HCT116 (cell line): ENCODE results near the gene VAV2. TPM values are rescaled to one million over a fixed set of nuclear protein-coding genes. Genes with fewer than 3 reads are reported as not detected.

Experiments
- ATAC-seq: fragments of 200-7000 bp; cut with Tn5 transposase; 2 replicates; pipeline ENCODE4 v1.9.1; 2020; ENCODE audit warnings: mild to moderate bottlenecking, moderate library complexity
- BruUV-seq: library from RNA; stranded (reverse); fragments of 400-500 nt; replicated peaks from 2 replicates; lab custom pipeline; 2021; lab: Mats Ljungman, UMichigan
- CTCF ChIA-PET: fragments of 300-600 bp; sonication (Branson Sonifier 250); formaldehyde crosslinking; loops from one replicate; lab custom pipeline; 2021; ENCODE audit warnings: antibody characterized with exemption; lab: Charles Lee
- POLR2A ChIA-PET: fragments of 300-600, 350-600 bp; sonication (Branson Sonifier 250); formaldehyde crosslinking; loops from one replicate; lab custom pipeline; 2021; ENCODE audit warnings: antibody characterized with exemption; lab: Charles Lee
- RAD21 ChIA-PET, 2 experiments: fragments of 300-600 bp; sonication (Branson Sonifier 250); formaldehyde crosslinking; loops; one replicate each; lab custom pipeline; 2023; ENCODE audit warnings: low total read pairs in 2 of 2; ENCODE audit not compliant: uncharacterized antibody in 2 of 2, unreplicated experiment in 2 of 2, low non-redundant PET in 1 of 2; lab: Charles Lee
- DNase-seq: peaks from one replicate; pipeline ENCODE4 v3.0.0-alpha.2; 2010; ENCODE audit warnings: low read depth, low spot score
- H2AFZ ChIP-seq: fragments of 200-600 bp; shearing (Covaris generic), sonication (generic); 2 replicates; pipeline ENCODE4 v1.6.1; 2017; ENCODE audit warnings: low read depth, mixed run types, mixed read lengths, antibody characterized with exemption, low read length; ENCODE audit not compliant: poor library complexity, severe bottlenecking
- H3K27ac ChIP-seq: 2 replicates; pipeline ENCODE4 v1.5.1; 2012; ENCODE audit warnings: low read depth, low read length
- H3K27me3 ChIP-seq: fragments of 200-600 bp; sonication (generic); 2 replicates; pipeline ENCODE4 v1.6.1; 2016; ENCODE audit warnings: mixed run types, low read length, mixed read lengths; ENCODE audit not compliant: insufficient read depth
- H3K36me3 ChIP-seq, 2 experiments: fragments of 200-500 bp in 1 of 2; fragments of 200-600 bp in 1 of 2; sonication (Bioruptor generic) in 1 of 2; sonication (generic) in 1 of 2; 2 replicates each; pipeline versions ENCODE4 v1.5.1 to v1.6.1; 2014 to 2016; ENCODE audit warnings: low read length in 2 of 2, inconsistent platforms in 1 of 2, mixed read lengths in 1 of 2, mixed run types in 1 of 2; ENCODE audit not compliant: insufficient read depth in 2 of 2, control insufficient read depth in 1 of 2
- H3K4me1 ChIP-seq, 2 experiments: fragments of 200-600 bp in 1 of 2; sonication (generic) in 1 of 2; 2 replicates each; pipeline versions ENCODE4 v1.5.1 to v1.6.1; 2012 to 2017; ENCODE audit warnings: low read length in 2 of 2, inconsistent platforms in 1 of 2, mild to moderate bottlenecking in 1 of 2, mixed read lengths in 1 of 2, mixed run types in 1 of 2, moderate library complexity in 1 of 2; ENCODE audit not compliant: insufficient read depth in 2 of 2, control insufficient read depth in 1 of 2
- H3K4me2 ChIP-seq: fragments of 200-600 bp; sonication (generic); 2 replicates; pipeline ENCODE4 v1.6.1; 2017; ENCODE audit warnings: mixed run types, low read length, mixed read lengths
- H3K4me3 ChIP-seq, 2 experiments: fragments of 200-600 bp in 1 of 2; sonication (generic) in 1 of 2; replicated peaks in 1 of 2; 2 replicates each; pipeline ENCODE4 v1.5.1; 2011 to 2016; ENCODE audit warnings: low read length in 2 of 2, control low read depth in 1 of 2, low read depth in 1 of 2, mild to moderate bottlenecking in 1 of 2, mixed read lengths in 1 of 2, mixed run types in 1 of 2
- H3K79me2 ChIP-seq: fragments of 200-600 bp; sonication (generic); 2 replicates; pipeline ENCODE4 v1.6.1; 2017; ENCODE audit warnings: mild to moderate bottlenecking, mixed run types, low read length, moderate library complexity, mixed read lengths; ENCODE audit not compliant: insufficient read depth
- H3K9ac ChIP-seq: fragments of 200-600 bp; sonication (generic); 2 replicates; pipeline ENCODE4 v1.6.1; 2016; ENCODE audit warnings: low read length, mixed read lengths
- H3K9me2 ChIP-seq: fragments of 200-600 bp; sonication (generic), shearing (Covaris generic); 2 replicates; pipeline ENCODE4 v1.6.1; 2017; ENCODE audit warnings: mixed run types, mild to moderate bottlenecking, moderate library complexity; ENCODE audit not compliant: insufficient read depth
- H3K9me3 ChIP-seq, 2 experiments: fragments of 200-500 bp in 1 of 2; fragments of 200-600 bp in 1 of 2; sonication (Bioruptor generic) in 1 of 2; sonication (generic) in 1 of 2; 2 replicates each; pipeline ENCODE4 v1.6.1; 2014 to 2017; ENCODE audit warnings: low read length in 2 of 2, mixed read lengths in 2 of 2, inconsistent platforms in 1 of 2, low read depth in 1 of 2, mild to moderate bottlenecking in 1 of 2, mixed run types in 1 of 2, moderate library complexity in 1 of 2; ENCODE audit not compliant: control insufficient read depth in 1 of 2, insufficient read depth in 1 of 2
- H4K20me1 ChIP-seq: fragments of 200-600 bp; sonication (generic), shearing (Covaris generic); 2 replicates; pipeline ENCODE4 v1.6.1; 2017; ENCODE audit warnings: mixed run types, mild to moderate bottlenecking, moderate library complexity; ENCODE audit not compliant: insufficient read depth
- CBX3 ChIP-seq: IDR thresholded peaks from 2 replicates; pipeline ENCODE4 v1.6.1; 2012; ENCODE audit warnings: low read depth
- EGR1 ChIP-seq: IDR thresholded peaks from 2 replicates; pipeline ENCODE4 v1.6.1; 2012; ENCODE audit warnings: low read depth
- ELF1 ChIP-seq: IDR thresholded peaks from 2 replicates; pipeline ENCODE4 v1.6.1; 2012; ENCODE audit warnings: low read depth, borderline replicate concordance
- EZH2 ChIP-seq: fragments of 200-600 bp; sonication (generic); IDR thresholded peaks from 2 replicates; pipeline ENCODE4 v1.6.1; 2017; ENCODE audit warnings: antibody characterized with exemption, mixed run types
- EZH2phosphoT487 ChIP-seq: fragments of 200-600 bp; IDR thresholded peaks from 2 replicates; pipeline ENCODE4 v1.6.1; 2018; ENCODE audit warnings: antibody characterized with exemption, borderline replicate concordance
- FOSL1 ChIP-seq: IDR thresholded peaks from 2 replicates; pipeline ENCODE4 v1.6.1; 2012; ENCODE audit warnings: low read depth
- JUND ChIP-seq: IDR thresholded peaks from 2 replicates; pipeline ENCODE4 v1.6.1; 2012
- POLR2A ChIP-seq: IDR thresholded peaks from 2 replicates; pipeline ENCODE4 v1.7.0; 2011; ENCODE audit warnings: borderline replicate concordance; ENCODE audit not compliant: insufficient read depth, insufficient read length; ENCODE audit errors: extremely low read depth
- POLR2AphosphoS5 ChIP-seq: IDR thresholded peaks from 2 replicates; pipeline ENCODE4 v1.6.1; 2011; ENCODE audit warnings: mild to moderate bottlenecking, low read depth, low read length, moderate library complexity
- RAD21 ChIP-seq: IDR thresholded peaks from 2 replicates; pipeline ENCODE4 v1.6.1; 2012; ENCODE audit warnings: low read depth, mild to moderate bottlenecking
- SP1 ChIP-seq: IDR thresholded peaks from 2 replicates; pipeline ENCODE4 v1.6.1; 2012; ENCODE audit warnings: low read depth
- SRF ChIP-seq: IDR thresholded peaks from 2 replicates; pipeline ENCODE4 v1.6.1; 2012; ENCODE audit warnings: low read depth
- TCF7L2 ChIP-seq: IDR thresholded peaks from 2 replicates; pipeline ENCODE4 v1.7.0; 2011; ENCODE audit warnings: borderline replicate concordance, inconsistent platforms; ENCODE audit not compliant: insufficient read depth, insufficient read length; ENCODE audit errors: extremely low read depth
- YY1 ChIP-seq: IDR thresholded peaks from 2 replicates; pipeline ENCODE4 v1.6.1; 2011; ENCODE audit warnings: low read length, low read depth, moderate library complexity, mild to moderate bottlenecking; ENCODE audit not compliant: insufficient replicate concordance; ENCODE audit errors: extremely low read depth
- ZFX ChIP-seq: fragments of 450-650 bp; IDR thresholded peaks from 2 replicates; pipeline ENCODE4 v1.6.1; 2017
- ZNF274 ChIP-seq: fragments of 200-500 bp; sonication (Bioruptor generic); IDR thresholded peaks from 2 replicates; pipeline ENCODE4 v1.6.1; 2014; ENCODE audit warnings: mild to moderate bottlenecking, low read depth, low read length, inconsistent platforms
- intact Hi-C: fragments of 100-400 bp; cut with micrococcal nuclease; formaldehyde crosslinking; loops from 2 replicates; pipeline ENCODE4 v1.10.0; 2022
- total RNA-seq: library from RNA; stranded (reverse); gene quantifications from one replicate; pipeline ENCODE4 v1.2.1, GENCODE V29; 2021; ENCODE audit not compliant: unreplicated experiment
- TF ChIP-seq, protein P1 (sequence below): IDR thresholded peaks from 2 replicates; pipeline ENCODE4 v1.6.1; 2012
- TF ChIP-seq, protein P2 (sequence below), 3 experiments: fragments of 200-600 bp in 1 of 3; sonication (generic) in 1 of 3; IDR thresholded peaks in 2 of 3; conservative IDR thresholded peaks in 1 of 3; 2 replicates each; pipeline ENCODE4 v1.5.1; 2012 to 2017; ENCODE audit warnings: low read depth in 2 of 3, low read length in 2 of 3, antibody characterized with exemption in 1 of 3, borderline replicate concordance in 1 of 3, control low read depth in 1 of 3, mild to moderate bottlenecking in 1 of 3, mixed read lengths in 1 of 3, mixed run types in 1 of 3, moderate library complexity in 1 of 3; ENCODE audit not compliant: insufficient read depth in 1 of 3
- TF ChIP-seq, protein P3 (sequence below): IDR thresholded peaks from 2 replicates; pipeline ENCODE4 v1.6.1; 2012

VAV2 gene
- total RNA-seq, 1 experiment from 2014 or later, result 33.2 TPM

DNA sequence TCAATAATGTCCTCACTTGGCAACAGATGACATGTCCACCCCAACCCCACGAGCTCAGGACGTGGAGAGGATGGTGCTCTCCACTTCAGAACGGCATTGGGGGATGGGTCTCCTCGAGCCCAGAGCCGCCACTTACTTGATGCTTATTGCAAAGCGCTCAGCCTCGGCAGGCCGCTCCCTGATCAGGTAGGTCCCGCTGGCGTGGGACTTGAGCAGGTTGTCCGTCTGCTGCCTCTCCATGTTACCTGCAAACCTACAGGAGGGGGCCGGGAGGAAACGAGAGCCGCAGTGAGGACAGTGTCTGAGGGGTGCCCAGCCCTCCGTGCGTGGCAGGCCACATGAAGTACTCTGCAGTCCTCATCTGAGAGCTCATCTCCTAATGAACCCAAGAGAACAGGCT lies 217.3 kb downstream of the VAV2 start:
- H4K20me1 ChIP-seq, result no peaks in the 10 kb centered on the region
- H3K4me1 ChIP-seq, result no peaks in the 10 kb centered on the region
- RAD21 ChIA-PET, result no interaction called here
- no peaks in the 10 kb centered on the region for H3K9me2 ChIP-seq
- no peak overlapping the region for H3K27ac ChIP-seq
- H3K36me3 ChIP-seq, result peaks cover 5 to 19% of the 10 kb centered on the region in 2 experiments
- no peaks in the 10 kb centered on the region for H3K27me3 ChIP-seq
- no peak for TF ChIP-seq CBX3
- TF ChIP-seq POLR2A, result no peak
- no peak for TF ChIP-seq SRF
- TF ChIP-seq, protein P1, sequence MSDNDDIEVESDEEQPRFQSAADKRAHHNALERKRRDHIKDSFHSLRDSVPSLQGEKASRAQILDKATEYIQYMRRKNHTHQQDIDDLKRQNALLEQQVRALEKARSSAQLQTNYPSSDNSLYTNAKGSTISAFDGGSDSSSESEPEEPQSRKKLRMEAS, result no peak
- no peak for TF ChIP-seq EZH2phosphoT487
- TF ChIP-seq POLR2AphosphoS5, result no peak
- no peak overlapping the region for H3K4me2 ChIP-seq
- no peak overlapping the region for H2AFZ ChIP-seq
- no peaks in the 10 kb centered on the region for H3K79me2 ChIP-seq
- DNase-seq (no peak), ATAC-seq (no peak)
- H3K9me3 ChIP-seq, result peaks cover 5 to 11% of the 10 kb centered on the region in 2 experiments; a peak in 2 of 4 replicates
- CTCF ChIA-PET, result no interaction called here
- intact Hi-C loops, result no loop called here
- no TSS peak for BruUV-seq
- H3K4me3 ChIP-seq, result no peak overlapping the region
- H3K9ac ChIP-seq, result no peak overlapping the region
- POLR2A ChIA-PET, result no interaction called here

DNA sequence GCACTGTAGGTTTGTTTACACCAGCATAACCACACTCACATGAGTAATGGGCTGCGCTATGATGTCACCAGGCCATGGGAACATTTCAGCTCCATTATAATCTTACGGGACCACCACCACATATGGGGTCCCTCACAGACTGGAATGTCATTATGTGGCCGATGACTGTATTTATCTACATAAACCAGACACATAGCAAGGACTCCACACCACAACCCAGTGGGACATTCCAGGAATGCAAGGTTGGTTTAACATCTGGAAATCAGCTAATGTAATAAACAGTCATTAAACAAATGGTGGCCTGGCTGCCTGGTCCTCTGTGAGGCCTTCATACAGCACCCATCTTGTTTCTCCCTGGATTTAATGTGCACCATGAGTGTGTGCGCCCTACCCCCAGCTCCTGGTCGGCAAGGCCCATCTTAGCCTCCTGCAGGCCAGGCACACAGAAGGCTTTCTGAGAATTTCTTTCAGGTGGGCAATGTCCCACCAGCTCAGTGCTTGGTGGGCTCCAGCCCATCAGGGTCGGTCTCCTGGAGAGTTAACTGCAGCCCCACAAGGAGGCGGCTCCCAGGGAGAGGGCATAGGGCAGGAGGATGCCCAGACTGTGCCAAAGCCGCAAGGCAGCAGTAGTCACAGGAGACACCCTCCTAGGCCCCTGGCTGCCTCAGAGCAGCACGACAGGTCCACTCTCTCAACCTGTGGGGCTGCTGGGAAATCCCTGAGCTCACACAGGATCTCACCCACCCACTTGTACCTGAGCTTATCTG lies 218.1 kb downstream of the VAV2 start:
- Histone ChIP-seq H2AFZ (no peak overlapping the region), H3K9me3 (peaks cover 5 to 11% of the 10 kb centered on the region in 2 experiments; a peak in 2 of 4 replicates), H3K36me3 (peaks cover 5 to 22% of the 10 kb centered on the region in 2 experiments), H3K4me3 (no peak overlapping the region), H3K9me2 (no peaks in the 10 kb centered on the region), H3K27ac (no peak overlapping the region), H3K27me3 (no peaks in the 10 kb centered on the region), H3K4me1 (no peaks in the 10 kb centered on the region), H3K79me2 (no peaks in the 10 kb centered on the region), H4K20me1 (no peaks in the 10 kb centered on the region), H3K9ac (no peak overlapping the region), H3K4me2 (no peak overlapping the region)
- ChIA-PET RAD21 (no interaction called here), CTCF (interaction anchor here (1.8 kb wide), 1 partner anchor 8 kb away, joined by 7 read pairs; no protein-coding TSS in a partner anchor), POLR2A (no interaction called here)
- BruUV-seq, result no TSS peak
- intact Hi-C loops, result no loop called here
- ATAC-seq (no peak), DNase-seq (no peak)
- TF ChIP-seq EZH2 (no peak), POLR2A (no peak), ELF1 (no peak), ZNF274 (no peak), SRF (no peak), SP1 (no peak), EGR1 (no peak), YY1 (no peak), TCF7L2 (no peak), JUND (no peak), EZH2phosphoT487 (no peak), ZFX (no peak), FOSL1 (no peak), RAD21 (no peak)
- TF ChIP-seq, protein P2, sequence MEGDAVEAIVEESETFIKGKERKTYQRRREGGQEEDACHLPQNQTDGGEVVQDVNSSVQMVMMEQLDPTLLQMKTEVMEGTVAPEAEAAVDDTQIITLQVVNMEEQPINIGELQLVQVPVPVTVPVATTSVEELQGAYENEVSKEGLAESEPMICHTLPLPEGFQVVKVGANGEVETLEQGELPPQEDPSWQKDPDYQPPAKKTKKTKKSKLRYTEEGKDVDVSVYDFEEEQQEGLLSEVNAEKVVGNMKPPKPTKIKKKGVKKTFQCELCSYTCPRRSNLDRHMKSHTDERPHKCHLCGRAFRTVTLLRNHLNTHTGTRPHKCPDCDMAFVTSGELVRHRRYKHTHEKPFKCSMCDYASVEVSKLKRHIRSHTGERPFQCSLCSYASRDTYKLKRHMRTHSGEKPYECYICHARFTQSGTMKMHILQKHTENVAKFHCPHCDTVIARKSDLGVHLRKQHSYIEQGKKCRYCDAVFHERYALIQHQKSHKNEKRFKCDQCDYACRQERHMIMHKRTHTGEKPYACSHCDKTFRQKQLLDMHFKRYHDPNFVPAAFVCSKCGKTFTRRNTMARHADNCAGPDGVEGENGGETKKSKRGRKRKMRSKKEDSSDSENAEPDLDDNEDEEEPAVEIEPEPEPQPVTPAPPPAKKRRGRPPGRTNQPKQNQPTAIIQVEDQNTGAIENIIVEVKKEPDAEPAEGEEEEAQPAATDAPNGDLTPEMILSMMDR (IDR thresholded peaks at IDR 0.05 in 2 of 3, conservative IDR thresholded peaks at IDR 0.05 in 1 of 3; ENCODE audit: borderline replicate concordance in 1 of 3, insufficient read depth in 1 of 3, low read depth in 2 of 3, low read length in 2 of 3), result no peak
- TF ChIP-seq, protein P3, sequence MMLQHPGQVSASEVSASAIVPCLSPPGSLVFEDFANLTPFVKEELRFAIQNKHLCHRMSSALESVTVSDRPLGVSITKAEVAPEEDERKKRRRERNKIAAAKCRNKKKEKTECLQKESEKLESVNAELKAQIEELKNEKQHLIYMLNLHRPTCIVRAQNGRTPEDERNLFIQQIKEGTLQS, result no peak
- TF ChIP-seq, protein P1, result no peak
